SK-N-SH (cell line): ENCODE results near the gene MAMSTR.

Experiments used
- CTCF ChIP-seq: fragments of 200-600 bp; sonication (generic); IDR thresholded peaks from 2 replicates; pipeline ENCODE4 v1.6.1; 2017; ENCODE audit warnings: antibody characterized with exemption, mild to moderate bottlenecking, moderate library complexity
- EZH2phosphoT487 ChIP-seq: fragments of 200-600 bp; sonication (generic); IDR thresholded peaks from 2 replicates; pipeline ENCODE4 v1.6.1; 2017; ENCODE audit warnings: low read depth, mixed run types, mild to moderate bottlenecking, antibody characterized with exemption, moderate library complexity, borderline replicate concordance
- MXI1 ChIP-seq: IDR thresholded peaks from 2 replicates; pipeline ENCODE4 v1.6.1; 2012; ENCODE audit warnings: mild to moderate bottlenecking, low read depth, low read length, improper control_type of control experiment
- POLR2AphosphoS5 ChIP-seq: IDR thresholded peaks from 2 replicates; pipeline ENCODE4 v1.6.1; 2012; ENCODE audit warnings: low read depth, low read length

- TF ChIP-seq POLR2AphosphoS5 (no peak), CTCF (no peak), MXI1 (no peak), EZH2phosphoT487 (no peak)
These were observed 15.6 kb upstream of the MAMSTR start for GRCh38 chr19:48735031-48735615.
